SHP77 (cell line): ENCODE data around the gene IZUMO4.

ENCODE experiments used
- DNase-seq, 2 experiments: peaks; one replicate each; lab custom pipeline; 2025; lab: John Stamatoyannopoulos, UW

Gene IZUMO4

GRCh38 chr19:2096480-2097202, at the start of gene IZUMO4:
TSS of gene IZUMO4 (plus strand) at chr19:2096915. CDS start at chr19:2096946, 31 bp downstream.
- peak; percentile 94 to 95 for DNase-seq

GRCh38 chr19:2047076-2047448, 49.7 kb upstream of the IZUMO4 start:
- DNase-seq, result no peak

- no peak for DNase-seq
These were observed 49.1 kb upstream of the IZUMO4 start for GRCh38 chr19:2047449-2048103.

GRCh38 chr19:2048104-2048958, 48.4 kb upstream of the IZUMO4 start:
- DNase-seq, result no peak

GRCh38 chr19:2048959-2049740, 47.6 kb upstream of the IZUMO4 start:
- DNase-seq, result no peak

- peak; percentile 46 to 50 for DNase-seq
These were observed 46.9 kb upstream of the IZUMO4 start for GRCh38 chr19:2049741-2050348.

GRCh38 chr19:2050349-2050990, 46.2 kb upstream of the IZUMO4 start:
- no peak for DNase-seq

GRCh38 chr19:2050991-2051772, 45.5 kb upstream of the IZUMO4 start, which contains the start of gene MKNK2:
TSS of gene MKNK2 (minus strand) at chr19:2051244. CDS start at chr19:2050851, 393 bp downstream.
- DNase-seq, result peak; percentile 49 to 81

GRCh38 chr19:2051773-2052704, 44.7 kb upstream of the IZUMO4 start:
- DNase-seq, result no peak

- DNase-seq, result no peak
These were observed 42.9 kb upstream of the IZUMO4 start for GRCh38 chr19:2053601-2054389.

- no peak for DNase-seq
These were observed 42.0 kb upstream of the IZUMO4 start for GRCh38 chr19:2054763-2055162.

GRCh38 chr19:2055931-2056836, 40.5 kb upstream of the IZUMO4 start:
- peak; percentile 20 to 49 for DNase-seq

GRCh38 chr19:2056837-2057192, 39.9 kb upstream of the IZUMO4 start:
- no peak for DNase-seq

- DNase-seq, result no peak
These were observed 38.9 kb upstream of the IZUMO4 start for GRCh38 chr19:2057484-2058469.

- DNase-seq, result no peak
These were observed 37.9 kb upstream of the IZUMO4 start for GRCh38 chr19:2058570-2059421.
